ENCODE results near the gene PPP2R2D.

PPP2R2D gene

DNA sequence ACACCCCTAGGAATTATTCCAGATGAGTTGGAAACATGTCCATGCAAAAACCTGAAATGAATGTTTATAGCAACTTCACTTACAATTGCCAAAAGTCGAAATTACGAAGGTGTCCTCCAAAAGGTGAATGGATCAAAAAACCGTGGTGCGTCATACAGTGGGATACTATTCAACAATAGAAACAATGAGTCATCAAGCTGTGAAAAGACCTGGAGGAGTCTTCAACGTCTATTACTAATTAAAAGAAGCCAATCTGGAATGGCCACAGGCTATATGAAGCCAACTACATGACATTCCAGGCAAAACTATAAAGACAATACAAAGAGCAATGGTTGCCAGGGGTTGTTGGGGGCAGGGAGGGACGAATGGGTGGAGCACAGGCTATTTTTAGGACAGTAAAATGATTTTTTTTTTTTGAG lies 12.6 kb upstream of the PPP2R2D start:
- no peak for DNase-seq

DNA sequence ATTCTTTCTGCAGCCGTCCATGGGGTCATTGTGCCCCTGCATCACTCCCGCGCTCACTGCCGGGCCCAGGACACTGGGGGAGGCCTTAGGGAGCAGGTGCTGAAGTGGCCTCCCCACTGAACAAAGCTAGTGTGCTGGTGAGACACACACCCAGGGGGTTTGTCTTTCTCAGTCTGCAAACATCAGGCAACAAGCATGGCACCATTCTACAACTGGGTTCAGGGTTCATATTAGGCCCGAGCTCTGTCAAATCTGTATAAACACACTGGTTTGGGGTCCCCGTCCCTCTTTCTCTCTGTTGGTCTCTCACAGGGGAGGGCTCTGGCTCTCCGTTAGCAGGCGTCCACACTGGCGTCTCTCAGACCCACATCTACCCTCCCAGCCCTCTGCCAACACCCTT lies 11.1 kb upstream of the PPP2R2D start:
- DNase-seq: no peak

DNA sequence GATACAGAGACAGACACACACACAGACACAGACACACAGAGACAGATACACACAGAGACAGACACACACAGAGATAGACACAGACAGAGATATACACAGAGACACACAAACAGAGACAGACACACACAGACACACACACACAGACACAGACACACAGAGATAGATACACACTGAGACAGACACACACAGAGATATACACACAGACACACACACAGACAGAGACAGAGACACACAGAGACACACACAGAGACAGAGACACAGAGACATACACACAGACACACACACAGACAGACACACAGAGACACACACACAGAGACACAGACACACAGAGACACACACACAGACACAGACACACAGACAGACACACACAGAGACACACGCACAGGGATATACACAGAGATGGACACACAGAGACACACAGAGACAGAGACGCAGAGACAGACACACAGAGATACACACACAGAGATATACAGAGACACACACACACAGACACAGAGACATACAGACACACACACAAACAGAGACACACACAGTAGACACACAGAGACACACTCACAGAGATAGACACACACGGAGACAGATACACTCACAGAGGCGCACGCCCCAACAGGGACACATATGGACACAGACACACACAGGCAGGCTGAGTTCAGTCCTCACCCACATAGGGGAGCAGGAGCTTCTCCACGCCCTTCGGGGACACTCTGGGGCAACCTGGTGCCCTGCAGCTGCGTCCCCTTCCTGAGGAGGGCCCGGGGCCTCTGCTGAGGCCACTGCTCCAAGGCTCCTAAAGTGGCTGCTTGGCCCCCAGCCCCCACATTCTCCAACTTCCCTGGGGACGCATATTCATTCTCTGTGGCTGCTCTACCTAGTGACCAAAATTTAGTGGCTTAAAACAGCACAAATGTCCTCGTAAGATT lies 10.3 kb upstream of the PPP2R2D start:
- DNase-seq: no peak

DNA sequence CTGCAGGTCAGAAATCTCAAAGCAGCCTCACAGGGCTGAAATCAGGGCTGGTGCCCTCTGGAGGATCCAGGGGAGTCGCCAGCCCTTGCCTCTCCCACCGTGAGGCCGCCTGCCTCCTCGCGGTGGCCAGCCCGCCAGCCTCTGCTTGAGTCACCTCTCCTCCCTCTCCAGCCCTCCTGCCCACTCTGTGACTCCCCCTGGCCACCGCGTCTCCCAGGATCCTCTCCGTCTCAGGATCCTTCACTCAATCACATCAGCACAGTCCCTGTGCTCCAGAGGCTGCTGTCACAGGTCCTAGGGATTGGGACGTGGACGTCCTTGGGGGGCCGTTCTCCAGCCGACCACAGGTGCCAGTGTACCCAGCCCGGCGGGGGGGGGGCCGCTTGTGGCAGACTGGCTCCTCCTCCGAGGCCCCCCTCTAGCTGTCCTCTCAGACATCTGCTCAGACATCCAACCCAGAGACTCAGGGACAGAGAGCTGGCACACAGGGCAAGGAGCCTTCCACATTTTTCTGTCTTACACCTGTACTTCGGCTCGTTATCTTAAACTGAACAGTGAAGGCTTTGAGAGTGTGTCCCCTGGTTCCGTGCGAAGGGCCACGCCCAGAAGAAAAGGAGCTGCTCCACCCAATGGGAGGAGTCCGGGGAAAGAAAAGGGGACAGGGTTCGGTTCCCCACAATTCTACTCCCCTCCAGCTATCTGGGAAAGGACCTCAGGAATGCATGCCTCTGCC lies 9.4 kb upstream of the PPP2R2D start:
- no peak for DNase-seq

GRCh38 chr10:131891929-131892805 lies 8.6 kb upstream of the PPP2R2D start:
- DNase-seq: no peak

- no peak for DNase-seq
These were observed 7.8 kb upstream of the PPP2R2D start for GRCh38 chr10:131892806-131893675.

GRCh38 chr10:131895116-131895515 lies 5.7 kb upstream of the PPP2R2D start:
- no peak for DNase-seq

DNA sequence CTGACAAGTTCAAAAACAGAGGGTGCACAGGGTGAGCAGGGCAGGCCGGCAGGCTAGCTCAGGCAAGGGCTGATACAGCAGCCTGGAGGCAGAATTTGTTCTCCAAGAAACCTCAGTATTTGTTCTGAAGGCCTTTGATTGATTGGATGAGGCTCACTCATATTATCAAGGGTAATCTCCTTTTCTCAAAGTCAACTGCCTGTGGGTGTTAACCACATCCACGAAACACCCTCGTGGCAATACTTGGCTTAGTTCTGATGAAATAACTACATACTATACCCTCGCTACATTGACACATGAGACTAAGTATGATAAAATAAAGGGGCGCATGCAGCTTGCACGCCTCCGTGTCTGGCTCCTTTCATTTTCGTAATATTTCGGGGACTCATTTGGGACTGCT lies 4.4 kb upstream of the PPP2R2D start:
- DNase-seq: no peak

GRCh38 chr10:131897297-131897899 lies 3.4 kb upstream of the PPP2R2D start:
- no peak for DNase-seq

- DNase-seq: no peak
These were observed 2.7 kb upstream of the PPP2R2D start for GRCh38 chr10:131898061-131898460.

- no peak for DNase-seq
These were observed 2.1 kb upstream of the PPP2R2D start for GRCh38 chr10:131898713-131899112.

DNA sequence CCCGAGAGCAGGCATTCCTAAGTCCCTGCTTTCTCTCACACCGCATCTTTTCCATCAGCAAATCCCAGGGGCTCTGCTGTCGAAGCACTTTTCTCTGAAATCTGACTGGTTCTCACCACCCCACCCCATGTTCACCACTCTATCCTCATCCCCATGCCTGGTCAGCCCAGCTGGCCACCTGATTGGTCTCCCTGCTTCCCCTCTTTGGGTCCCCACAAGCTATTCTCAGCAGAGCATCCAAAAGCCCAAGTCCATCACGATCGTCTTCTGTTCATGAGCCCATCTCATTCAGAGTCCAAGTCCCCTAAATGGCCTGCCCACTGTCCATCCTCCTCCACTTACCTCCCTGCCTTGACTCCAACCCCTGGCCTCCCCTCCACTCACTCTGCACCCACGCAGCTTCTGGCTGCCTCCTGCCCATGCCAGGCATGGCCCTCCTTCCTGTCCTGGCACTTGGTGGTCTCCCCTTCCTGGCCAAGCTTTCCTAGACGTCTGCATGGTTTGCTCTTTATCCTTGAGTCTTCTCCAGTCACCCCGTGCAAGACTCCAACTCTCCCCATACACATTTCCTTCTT lies 1.6 kb upstream of the PPP2R2D start:
- no peak for DNase-seq

GRCh38 chr10:131899695-131900349 lies 986 bp upstream of the PPP2R2D start:
- no peak for DNase-seq

DNA sequence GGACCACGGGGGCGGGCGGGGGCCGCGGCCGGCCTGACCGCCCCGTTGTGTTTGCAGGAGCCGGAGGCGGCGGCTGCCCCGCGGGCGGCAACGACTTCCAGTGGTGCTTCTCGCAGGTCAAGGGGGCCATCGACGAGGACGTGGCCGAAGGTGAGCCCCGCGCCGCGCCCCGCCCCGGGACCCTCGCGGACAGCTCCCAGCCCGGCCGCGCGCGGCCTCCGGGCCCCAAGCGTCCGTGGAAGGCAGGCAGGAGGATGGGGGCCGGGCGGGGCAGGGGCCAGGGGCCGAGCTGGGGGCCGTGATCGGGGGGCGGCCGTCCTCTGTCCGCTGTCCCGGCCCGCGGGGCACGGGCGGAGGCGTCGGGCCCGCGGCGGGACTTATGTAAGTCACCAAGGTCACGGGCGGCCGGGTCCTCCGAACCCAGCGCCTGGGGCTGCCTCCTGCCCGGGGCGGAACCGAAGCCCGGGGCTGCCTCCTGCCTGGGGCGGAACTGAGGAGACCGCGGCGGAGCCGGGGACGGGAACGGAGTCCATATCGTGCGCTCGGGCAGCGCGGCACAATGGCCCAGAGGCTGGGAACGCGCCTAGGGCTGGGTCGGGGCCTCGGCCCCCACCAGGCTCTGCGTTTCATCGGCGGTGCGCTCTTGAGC lies 497 bp downstream of the PPP2R2D start:
- DNase-seq: peak in 22 of 51 donors; percentile 7 to 66 (median 42)

- no peak for DNase-seq
These were observed 1.4 kb downstream of the PPP2R2D start for GRCh38 chr10:131902211-131902610.

DNA sequence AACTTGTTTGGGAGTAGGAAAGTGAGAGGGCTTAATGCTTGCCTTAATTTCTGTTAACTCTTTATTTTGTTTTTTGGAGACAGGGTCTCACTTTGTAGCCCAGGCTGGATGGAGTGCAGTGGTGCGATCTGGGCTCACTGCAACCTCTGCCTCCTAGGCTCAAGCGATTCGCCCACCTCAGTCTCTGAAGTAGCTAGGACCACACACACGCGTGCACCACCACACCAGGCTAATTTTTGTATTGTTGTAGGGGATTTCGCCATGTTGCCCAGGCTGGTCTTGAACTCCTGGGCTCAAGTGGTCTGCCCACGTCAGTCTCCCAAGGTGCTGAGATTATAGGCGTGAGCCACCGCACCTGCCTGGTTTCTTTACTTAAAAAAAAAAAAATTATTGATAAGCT lies 1.9 kb downstream of the PPP2R2D start:
- no peak for DNase-seq

DNA sequence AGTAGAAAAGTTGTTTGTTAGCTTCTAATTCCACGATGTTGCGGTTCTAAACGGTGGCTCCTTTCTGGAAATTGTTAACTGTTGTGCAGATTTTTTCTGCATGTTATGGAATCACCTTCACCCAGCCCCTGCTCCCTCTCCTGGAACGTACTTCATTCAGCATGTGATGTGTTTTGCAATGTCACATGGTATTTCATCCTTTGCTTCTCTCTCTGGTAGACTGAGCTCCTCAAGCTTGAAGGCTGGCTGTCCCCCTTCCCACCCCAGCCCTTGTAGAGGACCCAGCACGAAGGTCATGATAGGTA lies 4.4 kb downstream of the PPP2R2D start:
- DNase-seq: no peak

GRCh38 chr10:131905603-131906268 lies 4.9 kb downstream of the PPP2R2D start:
- DNase-seq: no peak

GRCh38 chr10:131906269-131906639 lies 5.4 kb downstream of the PPP2R2D start:
- DNase-seq: no peak
